Fibroblast of skin of right quadriceps (primary cell): ENCODE results near the gene CHAT.
A peak's percentile ranks its signal among the peaks of the same experiment; 100 is the strongest.

ENCODE experiments used
- DNase-seq: peaks from one replicate; pipeline ENCODE4 v3.0.0-alpha.2; 2013

Gene CHAT

DNA sequence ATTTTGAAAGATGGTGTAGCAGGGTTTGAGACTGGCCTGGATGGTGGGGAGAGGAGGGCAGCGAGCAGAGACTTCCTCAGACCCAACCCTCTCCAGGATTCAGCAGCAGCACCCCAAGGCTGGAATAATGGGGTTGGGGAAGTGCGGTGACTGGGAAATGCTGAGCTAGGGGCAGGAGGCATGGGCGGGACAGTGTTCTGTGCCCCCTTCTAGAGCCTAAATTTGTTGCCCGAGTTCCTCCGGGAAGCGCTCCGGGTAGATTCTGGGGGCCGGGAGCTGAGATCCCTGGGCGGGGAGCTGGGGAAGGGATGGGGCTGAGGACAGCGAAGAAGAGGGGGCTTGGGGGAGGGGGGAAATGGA, at the start of gene CHAT:
CHAT (plus strand) TSS at position 156 of the 360 bp plus-strand sequence; CDS start at position 309, 153 bp downstream.
- DNase-seq, result no peak

DNA sequence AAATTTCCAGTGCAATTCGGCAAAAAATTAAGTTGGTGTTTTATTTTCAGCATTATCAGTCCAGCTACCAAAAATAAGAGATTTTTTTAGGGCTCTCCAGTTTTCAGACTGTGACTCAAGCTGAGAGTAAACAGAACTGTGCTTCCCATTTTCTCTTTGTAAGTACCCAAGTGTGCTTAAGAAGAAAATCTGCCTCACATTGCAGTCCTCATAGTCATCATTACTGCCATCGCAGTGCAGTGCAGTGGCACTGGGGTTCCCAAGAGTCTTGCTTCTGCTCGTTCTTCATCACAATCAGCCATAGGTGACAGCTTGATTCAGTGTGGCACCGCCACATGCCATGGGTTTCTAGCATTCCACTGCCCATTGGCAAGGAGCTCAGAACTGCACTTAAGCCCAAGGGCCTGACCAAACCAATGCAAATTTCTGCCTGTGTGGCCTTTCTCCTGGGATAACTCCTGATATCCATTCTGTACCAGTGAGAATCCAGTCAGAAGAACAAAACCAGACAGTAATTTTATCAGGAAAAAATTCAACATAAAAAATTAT, 49.3 kb upstream of the CHAT start:
- no peak for DNase-seq

DNA sequence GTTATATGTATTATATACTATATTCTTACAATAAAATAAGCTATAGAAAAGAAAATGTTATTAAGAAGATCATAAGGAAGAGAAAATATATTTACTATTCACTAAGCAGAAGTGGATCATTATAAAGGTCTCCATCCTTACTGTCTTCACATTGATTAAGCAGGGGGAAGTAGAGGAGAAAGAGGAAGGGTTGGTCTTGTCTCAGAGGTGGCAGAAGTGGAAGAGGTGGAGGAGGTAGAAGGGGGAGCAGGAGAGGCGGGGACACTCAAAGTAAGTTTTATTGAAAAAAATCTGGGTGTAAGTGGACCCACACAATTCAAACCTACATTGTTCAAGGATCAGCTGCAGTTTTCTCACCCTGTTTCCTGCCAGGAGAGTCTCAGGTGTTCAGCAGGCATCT, 46.0 kb upstream of the CHAT start:
- no peak for DNase-seq

DNA sequence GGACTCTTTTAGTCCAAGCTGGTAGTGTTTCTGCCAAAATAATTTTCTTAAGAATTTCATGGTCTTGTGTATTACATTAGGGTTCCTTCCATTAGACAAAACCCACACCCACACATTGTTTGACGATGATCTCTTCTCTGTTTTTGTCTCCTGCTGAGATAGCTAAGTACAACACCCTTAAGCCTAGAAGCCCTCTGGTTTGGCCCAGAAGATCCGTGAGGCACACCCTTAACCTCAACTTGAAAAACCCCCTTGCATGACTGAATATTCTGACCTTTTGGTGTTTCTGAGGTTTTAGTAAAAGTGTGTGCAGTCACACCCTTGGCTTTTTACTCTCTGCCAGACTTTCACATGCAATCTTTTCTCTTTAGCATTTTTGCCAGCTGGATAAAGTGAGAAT, 45.6 kb upstream of the CHAT start:
- DNase-seq, result peak; percentile 14

DNA sequence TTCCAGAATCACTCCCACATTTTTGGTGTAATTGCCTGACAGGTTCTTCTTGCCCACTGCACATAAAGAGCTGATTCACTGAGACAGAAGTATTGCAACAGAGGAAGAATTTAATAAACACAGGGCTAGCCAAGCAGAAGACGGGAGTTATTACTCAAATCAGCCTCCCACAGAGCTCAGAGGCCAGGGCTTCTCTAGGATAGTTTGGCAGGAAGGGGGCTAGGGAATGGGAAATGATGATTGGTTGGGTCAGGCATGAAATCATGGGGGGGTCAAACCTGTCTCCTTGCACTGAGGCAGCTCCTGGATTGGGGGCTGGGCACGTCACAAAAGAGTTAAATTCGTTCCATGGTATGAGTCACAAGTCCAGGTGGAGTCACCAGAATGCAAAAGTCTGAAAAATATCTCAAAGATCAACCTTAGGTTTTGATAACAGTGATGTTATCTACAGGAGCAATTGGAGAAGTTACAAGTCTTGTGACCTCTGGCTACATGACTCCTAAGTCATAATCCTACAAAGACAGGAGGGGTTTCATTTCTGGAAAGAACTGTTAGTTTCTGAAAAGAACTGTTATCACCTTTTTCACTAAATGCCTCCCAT, 44.7 kb upstream of the CHAT start:
- DNase-seq, result no peak

DNA sequence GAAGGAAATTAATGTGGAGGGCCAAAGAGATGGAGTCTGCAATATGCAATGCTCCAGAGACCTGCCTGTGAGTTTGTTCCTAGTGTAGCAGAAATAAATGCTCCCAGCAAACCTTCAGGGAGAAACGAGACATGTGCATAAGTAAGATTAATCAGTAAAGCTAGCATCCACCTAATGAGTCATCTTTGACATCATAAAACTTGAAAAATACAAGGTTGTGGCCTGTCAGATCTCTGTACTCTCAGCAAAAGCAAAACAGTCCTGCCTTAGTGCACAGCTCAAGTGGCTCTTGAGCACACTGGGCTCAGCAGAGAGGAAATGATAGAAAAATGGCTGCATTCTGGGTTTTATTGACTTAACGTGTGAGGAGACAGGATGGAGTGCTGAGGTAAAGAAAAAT, 42.4 kb upstream of the CHAT start:
- no peak for DNase-seq

DNA sequence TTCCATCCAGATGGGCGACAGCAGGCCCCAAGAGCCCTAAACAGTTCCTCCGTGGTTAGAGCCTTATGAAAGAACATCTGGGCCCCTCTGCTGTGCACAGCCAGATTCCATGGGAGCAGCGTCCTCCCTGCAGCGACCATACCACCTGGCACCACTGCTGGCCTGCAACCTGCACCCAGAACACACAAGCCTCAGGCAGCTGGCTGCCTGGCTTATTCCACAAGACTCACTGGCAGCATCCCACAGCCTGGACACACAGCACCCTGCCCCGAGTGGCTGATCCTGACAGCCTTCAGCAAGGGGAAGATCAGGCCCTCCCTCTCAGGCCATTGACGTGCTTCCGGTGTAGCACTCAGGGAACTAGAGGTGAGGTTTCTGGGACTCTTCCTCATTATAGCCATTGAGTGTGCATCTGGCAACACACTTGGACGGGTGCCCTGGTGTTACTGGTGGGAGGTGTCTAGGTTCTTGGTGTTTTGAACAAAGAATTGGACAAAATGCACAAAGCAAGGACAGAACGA, 41.2 kb upstream of the CHAT start:
- DNase-seq, result no peak

DNA sequence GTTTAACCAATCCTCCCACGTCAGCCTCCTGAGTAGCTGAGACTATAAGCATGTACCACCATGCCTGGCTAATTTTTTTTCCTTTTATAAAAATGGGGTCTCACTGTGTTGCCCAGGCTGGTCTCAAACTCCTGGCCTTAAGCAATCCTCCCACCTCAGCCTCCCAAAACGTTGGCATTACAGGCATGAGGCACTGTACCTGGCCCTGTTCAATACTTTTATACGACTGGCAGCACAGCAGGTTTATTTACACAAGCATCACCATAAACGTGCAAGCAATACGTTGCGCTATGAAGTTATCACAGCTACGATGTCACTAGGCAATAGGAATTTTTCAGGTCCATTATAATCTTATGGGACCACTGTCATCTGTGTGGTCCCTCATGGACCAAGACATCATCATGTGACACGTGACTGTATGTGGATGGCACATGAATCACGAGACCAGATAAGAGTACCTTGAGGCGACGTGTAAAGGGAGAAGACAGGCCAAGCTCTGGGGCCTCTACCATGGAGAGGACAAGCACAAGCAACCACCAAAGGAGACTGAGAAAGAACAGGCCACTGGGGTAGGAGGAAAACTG, 38.3 kb upstream of the CHAT start:
- no peak for DNase-seq

DNA sequence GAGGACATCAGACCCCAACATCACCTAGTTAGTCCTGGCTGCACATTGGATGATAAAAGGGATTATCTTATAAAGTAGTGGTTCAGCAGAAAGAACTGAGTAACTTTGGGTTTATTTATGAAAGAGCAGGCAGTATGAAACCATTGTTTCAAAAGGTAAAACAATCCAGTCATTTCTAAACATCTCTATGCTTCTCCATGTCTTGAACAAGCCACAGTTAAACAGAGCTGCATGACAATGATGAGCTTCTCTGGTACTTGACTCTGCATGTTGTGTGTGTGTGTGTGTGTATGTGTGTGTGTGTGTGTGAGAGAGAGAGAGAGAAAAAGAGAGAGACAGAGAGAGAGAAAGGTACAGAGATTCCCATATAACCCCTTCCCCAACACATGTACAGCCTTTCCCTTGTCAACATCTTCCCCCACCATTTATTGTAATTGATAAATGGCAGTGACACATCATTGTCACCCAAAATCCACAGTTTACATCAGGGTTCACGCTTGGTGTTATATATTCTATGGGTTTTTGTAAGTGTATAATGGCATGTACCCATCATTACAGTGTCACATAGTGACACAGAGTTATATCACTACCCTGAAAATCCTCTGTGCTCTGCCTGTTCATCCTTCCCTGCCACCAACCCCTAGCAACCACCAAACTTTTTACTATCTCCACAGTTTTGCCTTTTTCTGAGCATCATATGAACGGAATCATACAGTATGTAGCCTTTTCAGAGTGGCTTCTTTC, 36.5 kb upstream of the CHAT start:
- DNase-seq, result no peak

DNA sequence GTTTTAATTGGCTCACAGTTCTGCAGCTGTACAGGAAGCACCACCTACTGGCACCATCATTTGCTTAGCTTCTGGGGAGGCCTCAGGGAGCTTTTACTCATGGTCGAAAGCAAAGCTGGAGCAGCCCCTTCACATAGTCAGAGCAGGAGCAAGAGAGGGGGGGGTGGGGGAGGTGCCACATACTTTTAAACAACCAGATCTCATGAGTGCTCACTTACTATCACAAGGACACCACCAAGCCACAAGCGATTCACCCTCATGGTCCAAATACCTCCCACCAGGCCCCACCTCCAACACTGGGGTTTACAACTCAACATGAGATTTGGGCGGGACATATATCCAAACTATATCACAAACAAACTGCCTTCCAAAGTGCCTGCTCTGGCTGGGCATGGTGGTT, 35.4 kb upstream of the CHAT start:
- no peak for DNase-seq

DNA sequence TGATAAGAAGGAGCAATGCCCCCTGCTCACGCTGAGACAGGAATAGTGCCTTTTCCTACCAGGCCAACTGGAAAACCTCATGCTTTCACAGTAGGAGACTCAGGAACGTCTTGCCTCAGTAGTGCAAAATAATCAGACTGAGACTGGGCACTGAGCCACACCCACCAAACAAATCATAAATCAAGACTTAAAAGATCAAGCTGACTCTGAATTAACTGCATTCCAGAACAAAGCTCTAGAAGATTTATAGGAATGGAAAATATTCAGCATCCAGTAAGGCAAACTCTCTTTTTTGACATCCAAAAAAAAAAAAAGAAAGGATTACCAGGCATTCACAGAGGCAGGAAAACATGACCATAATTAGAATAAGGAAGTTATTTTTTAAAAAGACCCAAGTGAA, 34.2 kb upstream of the CHAT start:
- peak; percentile 14 for DNase-seq

DNA sequence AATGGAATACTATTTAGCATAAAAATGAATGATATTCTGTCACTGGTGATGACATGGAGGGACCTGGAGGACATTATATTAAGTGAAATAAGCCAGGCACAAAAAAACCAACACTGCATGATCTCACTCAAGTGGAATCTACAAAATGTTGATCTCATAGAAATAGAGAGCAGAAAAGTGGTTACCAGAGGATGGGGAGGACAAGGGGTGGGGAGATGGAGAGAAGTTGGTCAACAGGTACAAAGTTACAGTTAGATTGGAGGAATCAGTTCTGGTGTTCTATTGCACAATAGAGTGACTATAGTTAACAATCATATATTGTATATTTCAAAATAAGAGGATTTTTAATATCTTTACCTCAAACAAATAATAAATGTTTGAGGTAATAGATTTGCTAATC, 28.4 kb upstream of the CHAT start:
- no peak for DNase-seq

DNA sequence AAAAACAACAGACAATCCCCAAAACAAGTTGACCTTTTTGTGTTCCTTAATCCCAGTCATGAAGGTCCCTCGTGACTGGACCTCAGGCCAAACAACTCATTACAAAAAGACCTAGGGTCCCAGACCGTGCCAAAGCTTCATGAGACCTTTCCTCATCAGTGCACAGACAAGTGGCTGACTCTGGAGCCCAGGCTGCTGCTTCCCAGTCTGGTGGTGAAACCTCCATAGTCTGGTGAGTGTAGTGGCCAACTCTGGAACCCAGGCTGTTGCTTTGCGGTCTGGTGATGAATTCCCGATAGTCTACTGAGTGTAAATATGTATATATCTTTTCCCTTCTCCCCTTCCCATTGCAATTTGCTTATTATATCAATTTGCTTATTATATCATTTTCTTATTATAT, 25.9 kb upstream of the CHAT start:
- DNase-seq, result no peak

DNA sequence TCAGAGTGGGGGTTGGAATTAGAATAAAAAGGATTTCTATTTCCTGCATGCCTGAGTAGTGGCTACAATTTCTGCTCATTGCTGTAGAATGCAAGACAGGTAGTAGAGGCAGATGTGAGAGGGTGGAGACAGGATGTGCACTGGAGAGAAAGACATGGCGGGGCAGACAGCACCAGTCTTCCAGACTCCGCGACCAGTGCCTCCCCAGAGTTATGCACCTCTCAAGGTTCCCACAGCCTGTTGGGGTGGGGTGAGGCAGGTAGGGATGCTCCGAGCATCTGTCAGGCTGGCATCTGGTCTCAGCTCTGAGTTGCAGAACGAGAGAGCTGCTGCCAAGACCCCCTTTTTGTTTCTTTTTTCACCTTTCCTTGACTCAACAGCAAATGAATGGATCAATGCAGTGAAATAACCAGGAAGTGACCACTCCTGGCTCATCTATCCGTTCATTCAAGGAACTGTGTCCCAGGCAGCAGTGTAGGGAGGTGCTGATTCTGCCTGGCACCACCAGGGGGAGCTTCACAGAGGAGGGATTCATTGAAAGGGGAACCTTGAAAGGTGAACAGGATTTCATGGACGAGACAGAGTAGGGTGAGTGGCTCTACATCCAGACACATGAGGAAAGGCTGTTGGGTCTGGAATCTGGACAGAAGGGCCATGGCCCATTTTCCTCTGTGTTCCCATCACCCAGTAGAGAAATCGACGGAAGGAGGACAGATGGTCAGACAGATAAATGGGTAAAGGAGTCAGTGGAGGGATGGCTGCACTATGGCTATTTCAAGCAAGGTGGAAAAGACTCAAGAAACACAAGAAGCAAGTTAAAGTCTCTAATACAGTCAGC, 20.9 kb upstream of the CHAT start:
- peak; percentile 45 for DNase-seq

DNA sequence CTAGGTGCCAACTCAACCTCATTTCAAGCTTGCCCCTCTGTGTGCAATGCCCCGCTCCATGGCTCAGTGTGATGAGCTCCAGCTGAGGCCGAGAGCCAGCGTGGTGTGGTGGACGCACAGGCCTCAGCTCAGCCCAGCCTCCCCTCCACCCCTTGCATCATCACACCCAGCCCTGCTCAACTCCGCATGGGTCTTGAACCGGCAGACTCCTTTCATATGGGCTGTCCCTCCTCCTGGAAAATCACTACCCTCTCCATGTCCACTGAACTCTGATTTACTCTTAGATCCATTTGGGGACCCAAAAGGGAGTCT, 20.3 kb upstream of the CHAT start:
- DNase-seq, result no peak

DNA sequence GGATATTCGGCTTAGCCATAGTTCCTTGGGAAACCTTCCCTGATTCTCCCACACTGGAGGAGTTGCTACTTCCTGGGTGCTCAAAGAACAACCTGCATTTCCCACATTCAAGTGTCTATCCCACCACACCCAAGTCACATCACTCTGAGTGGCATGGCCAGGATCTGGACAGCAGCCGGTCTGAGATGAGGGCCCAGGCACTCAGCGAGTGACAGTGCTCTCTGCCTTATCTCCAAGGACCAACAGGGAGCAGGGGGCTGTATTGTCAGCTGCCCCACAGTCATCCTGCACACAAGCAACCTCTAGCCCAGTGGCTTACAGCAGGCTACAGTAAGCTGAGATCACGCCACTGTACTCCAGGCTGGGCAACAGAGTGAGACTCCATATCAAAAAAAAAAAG, 19.8 kb upstream of the CHAT start:
- no peak for DNase-seq

DNA sequence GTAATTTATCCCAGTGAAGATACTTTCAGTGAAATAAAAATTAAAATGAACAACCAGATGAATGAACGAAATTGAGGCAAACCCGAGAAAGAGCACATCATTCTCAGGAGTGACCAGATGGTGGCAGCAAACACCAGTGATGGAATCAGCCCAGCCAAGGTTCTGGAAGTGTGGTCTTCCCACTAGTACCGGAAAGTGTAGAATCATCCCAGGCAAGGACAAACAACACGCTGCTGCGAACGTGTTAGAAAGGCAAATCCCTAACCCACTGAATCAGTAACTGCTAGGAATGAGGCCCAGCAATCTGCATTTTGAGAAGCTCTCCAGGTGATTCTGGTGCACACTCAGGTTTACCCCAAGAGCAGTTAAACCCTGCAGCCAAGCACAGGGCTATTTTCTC, 19.2 kb upstream of the CHAT start:
- peak; percentile 50 for DNase-seq

DNA sequence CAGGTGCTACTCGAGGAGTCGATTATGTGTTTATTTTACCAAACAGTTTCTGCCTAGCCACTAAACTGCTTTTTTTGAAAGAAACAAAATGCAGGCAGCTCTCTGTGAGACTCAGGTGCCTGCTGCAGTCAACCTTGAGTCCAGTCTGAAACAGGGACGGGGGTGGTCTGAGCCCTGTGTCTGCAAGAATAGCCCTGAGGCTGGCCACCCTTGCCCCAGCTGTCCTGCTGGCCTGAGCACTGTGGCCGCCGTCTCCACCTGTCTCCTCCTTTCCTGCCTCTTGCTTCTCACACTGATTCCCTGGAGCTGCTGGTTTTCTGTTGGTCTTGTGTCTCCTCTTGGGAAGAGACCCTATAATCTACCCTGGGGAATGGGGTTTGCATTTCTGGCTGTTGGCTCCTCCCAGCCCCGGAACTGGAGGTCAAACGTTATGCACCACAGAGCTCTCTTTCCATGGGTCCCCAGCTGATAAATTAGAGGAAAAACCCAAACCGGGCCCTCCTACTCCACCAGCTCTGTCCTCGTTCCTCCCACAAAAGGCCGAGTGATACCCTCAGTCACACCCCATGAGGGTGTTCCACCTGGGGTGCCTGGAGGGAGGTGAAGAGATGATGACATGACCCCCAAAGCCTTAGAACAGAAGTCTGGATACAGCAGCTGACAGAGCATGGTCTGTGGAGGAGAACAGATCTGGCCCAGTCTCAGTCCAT, 18.7 kb upstream of the CHAT start:
- DNase-seq, result no peak

DNA sequence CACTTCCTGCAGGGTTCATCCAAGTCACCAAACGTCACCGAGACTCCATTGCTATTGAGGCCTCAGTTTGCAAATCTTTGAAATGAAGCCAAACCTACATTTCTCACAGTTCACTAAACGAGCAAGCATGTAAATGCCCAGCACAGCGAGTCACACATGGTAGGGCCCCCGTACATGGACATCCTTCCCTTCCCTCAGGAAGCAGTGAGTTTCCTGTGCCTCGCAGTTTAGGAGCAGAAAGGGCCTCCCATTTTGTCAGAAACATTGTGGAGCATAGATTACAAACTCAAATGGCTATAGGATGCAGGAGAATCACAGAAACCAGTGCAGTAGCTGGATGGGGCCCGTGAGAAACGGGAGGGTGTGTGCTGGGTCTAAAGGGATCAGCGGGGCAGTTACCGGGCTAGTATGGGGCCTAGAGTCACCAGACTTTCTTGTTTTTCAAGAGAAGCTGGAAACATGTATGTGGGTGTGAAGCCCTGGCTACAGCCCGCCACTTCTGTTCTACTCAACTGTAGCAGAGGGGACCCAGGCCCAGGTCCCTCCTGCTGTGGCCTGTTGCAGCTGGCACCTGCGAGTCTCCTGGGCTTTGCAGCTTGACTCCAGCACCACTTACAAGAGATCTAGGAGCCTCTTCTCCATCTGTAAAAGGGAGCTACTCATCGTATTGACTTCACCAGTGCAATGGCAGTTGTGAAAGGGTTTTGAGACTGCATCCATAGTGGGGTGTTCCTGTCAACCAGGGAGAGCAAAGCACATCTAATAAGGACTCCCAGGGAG, 17.9 kb upstream of the CHAT start:
- no peak for DNase-seq

DNA sequence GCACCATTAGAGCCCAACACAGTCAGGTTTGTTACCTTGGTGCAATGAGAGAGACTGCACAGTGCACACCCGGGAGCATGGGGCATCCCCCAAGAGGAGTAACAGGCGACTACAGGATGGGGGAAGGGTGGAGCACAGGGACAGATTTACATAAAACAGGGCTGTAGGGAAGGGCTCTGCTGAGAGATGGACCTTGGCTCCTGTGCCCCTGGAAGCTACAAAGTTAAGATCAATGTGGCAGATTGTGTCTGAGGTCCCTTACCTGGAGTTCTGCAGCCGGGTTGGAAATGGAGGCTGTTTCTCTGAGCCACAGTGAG, 17.4 kb upstream of the CHAT start:
- DNase-seq, result no peak

DNA sequence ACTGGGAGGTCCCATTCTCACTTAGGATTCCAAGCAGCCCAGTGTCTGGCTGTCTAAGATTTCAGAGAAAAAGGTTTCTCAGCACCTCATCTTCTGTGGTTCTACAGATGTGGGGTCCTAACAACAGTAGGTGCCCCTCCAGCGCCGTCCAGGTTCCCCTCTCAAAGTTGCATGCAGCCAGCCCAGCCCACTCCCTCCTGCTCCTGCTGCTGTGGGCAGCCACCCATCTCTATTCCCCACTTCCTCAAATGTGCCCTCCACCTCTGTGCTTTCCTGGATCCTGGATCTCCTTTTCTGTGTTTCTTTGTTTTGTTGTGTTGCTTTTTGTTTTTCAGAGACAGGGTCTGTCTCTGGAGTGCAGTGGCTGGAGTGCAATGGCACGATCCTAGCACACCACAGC, 17.0 kb upstream of the CHAT start:
- no peak for DNase-seq
